OCI-LY3 (cell line): ENCODE data around the gene TMEM59L.

Experiments
- H2AFZ ChIP-seq: fragments of 200-600, 300-600 bp; shearing (Covaris generic); 2 replicates; pipeline ENCODE4 v1.6.0; 2014; ENCODE audit warnings: antibody characterized with exemption, low read depth, low read length
- H3K27ac ChIP-seq: fragments of 200-600, 300-600 bp; sonication (generic); 2 replicates; pipeline ENCODE4 v1.5.1; 2014; ENCODE audit warnings: mild to moderate bottlenecking, low read length, moderate library complexity, mixed read lengths
- H3K27me3 ChIP-seq: fragments of 200-600, 300-600 bp; sonication (generic); 2 replicates; pipeline ENCODE4 v1.6.1; 2014; ENCODE audit warnings: low read depth, low read length, mixed read lengths
- H3K36me3 ChIP-seq: fragments of 200-600, 300-600 bp; sonication (generic); replicated peaks from 2 replicates; pipeline ENCODE3; 2014; ENCODE audit warnings: low read depth, low read length, mixed read lengths
- H3K4me1 ChIP-seq: fragments of 300-600, 200-600 bp; sonication (generic); 2 replicates; pipeline ENCODE4 v1.6.1; 2014; ENCODE audit warnings: low read length, mixed read lengths
- H3K4me2 ChIP-seq: fragments of 200-600, 300-600 bp; sonication (generic); 2 replicates; pipeline ENCODE4 v1.6.1; 2014; ENCODE audit warnings: low read length, mixed read lengths
- H3K4me3 ChIP-seq: fragments of 300-600, 200-600 bp; sonication (generic); 2 replicates; pipeline ENCODE4 v1.5.1; 2014; ENCODE audit warnings: antibody characterized with exemption, mild to moderate bottlenecking, low read length, moderate library complexity
- H3K79me2 ChIP-seq: fragments of 300-600, 200-600 bp; shearing (Covaris generic); 2 replicates; pipeline ENCODE4 v1.6.1; 2014; ENCODE audit warnings: mild to moderate bottlenecking, low read length, mixed read lengths
- H3K9ac ChIP-seq: fragments of 300-600, 200-600 bp; shearing (Covaris generic); 2 replicates; pipeline ENCODE4 v1.6.0; 2014; ENCODE audit warnings: mild to moderate bottlenecking, low read length, moderate library complexity
- H3K9me3 ChIP-seq: fragments of 200-600, 300-600 bp; shearing (Covaris generic); 2 replicates; pipeline ENCODE4 v1.6.1; 2014; ENCODE audit warnings: low read length, mixed read lengths; ENCODE audit not compliant: insufficient read depth
- H4K20me1 ChIP-seq: fragments of 200-600, 300-600 bp; sonication (generic); 2 replicates; pipeline ENCODE4 v1.6.1; 2016; ENCODE audit warnings: low read length, mixed read lengths; ENCODE audit not compliant: insufficient read depth
- CTCF ChIP-seq: fragments of 200-600, 300-600 bp; sonication (generic); IDR thresholded peaks from 2 replicates; pipeline ENCODE4 v1.5.1; 2014; ENCODE audit warnings: antibody characterized with exemption, low read length, low read depth
- EZH2phosphoT487 ChIP-seq: fragments of 200-600 bp; shearing (Covaris generic); IDR thresholded peaks from 2 replicates; pipeline ENCODE4 v1.6.1; 2018; ENCODE audit warnings: antibody characterized with exemption, mixed run types, low read depth

The TMEM59L gene

GRCh38 chr19:18662972-18663732 is 50.5 kb downstream of the TMEM59L start:
- Histone ChIP-seq H3K27ac (no peak overlapping the region), H3K4me1 (peaks cover 33% of the 10 kb centered on the region), H3K4me3 (no peak overlapping the region), H3K79me2 (no peaks in the 10 kb centered on the region), H3K36me3 (peaks cover 17% of the 10 kb centered on the region), H2AFZ (no peak overlapping the region), H3K27me3 (peaks cover 11% of the 10 kb centered on the region; the same call in 1 of the 2 replicates), H3K9ac (no peak overlapping the region), H4K20me1 (peaks cover 34% of the 10 kb centered on the region; the same call in 1 of the 2 replicates), H3K9me3 (no peaks in the 10 kb centered on the region), H3K4me2 (no peak overlapping the region)
- TF ChIP-seq CTCF (no peak), EZH2phosphoT487 (no peak)

- Histone ChIP-seq H3K27me3 (peaks cover 2% of the 10 kb centered on the region; the same call in 1 of the 2 replicates), H3K79me2 (no peaks in the 10 kb centered on the region), H3K4me1 (peaks cover 24% of the 10 kb centered on the region), H3K27ac (no peak overlapping the region), H3K4me2 (no peak overlapping the region), H3K9ac (no peak overlapping the region), H3K4me3 (no peak overlapping the region), H3K9me3 (no peaks in the 10 kb centered on the region), H4K20me1 (peaks cover 33% of the 10 kb centered on the region; the same call in 1 of the 2 replicates), H3K36me3 (peaks cover 25% of the 10 kb centered on the region), H2AFZ (no peak overlapping the region)
- TF ChIP-seq CTCF (no peak), EZH2phosphoT487 (no peak)
These were observed 51.4 kb downstream of the TMEM59L start for GRCh38 chr19:18663940-18664530.

- Histone ChIP-seq H3K27ac (no peak overlapping the region), H3K79me2 (no peaks in the 10 kb centered on the region), H3K4me3 (no peak overlapping the region), H3K4me2 (no peak overlapping the region), H4K20me1 (peaks cover 29% of the 10 kb centered on the region; the same call in 1 of the 2 replicates), H3K9ac (no peak overlapping the region), H3K9me3 (no peaks in the 10 kb centered on the region), H2AFZ (no peak overlapping the region), H3K4me1 (peaks cover 14% of the 10 kb centered on the region; the same call in 1 of the 2 replicates), H3K36me3 (peaks cover 25% of the 10 kb centered on the region), H3K27me3 (no peaks in the 10 kb centered on the region)
- TF ChIP-seq EZH2phosphoT487: no peak
- no peak for TF ChIP-seq CTCF
These were observed 53.1 kb downstream of the TMEM59L start for GRCh38 chr19:18665771-18666202.

- Histone ChIP-seq H3K4me2 (no peak overlapping the region), H3K4me1 (peaks cover 14% of the 10 kb centered on the region; the same call in 1 of the 2 replicates), H2AFZ (no peak overlapping the region), H3K27me3 (no peaks in the 10 kb centered on the region), H3K27ac (no peak overlapping the region), H3K9ac (no peak overlapping the region), H3K79me2 (no peaks in the 10 kb centered on the region), H3K9me3 (no peaks in the 10 kb centered on the region), H3K36me3 (peaks cover 23% of the 10 kb centered on the region), H4K20me1 (peaks cover 26% of the 10 kb centered on the region; the same call in 1 of the 2 replicates), H3K4me3 (no peak overlapping the region)
- no peak for TF ChIP-seq EZH2phosphoT487
- no peak for TF ChIP-seq CTCF
These were observed 53.6 kb downstream of the TMEM59L start for GRCh38 chr19:18666317-18666716.
